GM18505 (cell line): ENCODE data around the gene EVI5.

Source experiments
- ATAC-seq: cut with Tn5 transposase; IDR thresholded peaks from one replicate; pipeline ENCODE4 v1.9.1; 2021; ENCODE audit not compliant: unreplicated experiment
- POLR2A ChIP-seq: IDR thresholded peaks from 4 replicates; pipeline ENCODE4 v1.6.1; 2011; ENCODE audit warnings: borderline replicate concordance; ENCODE audit not compliant: insufficient read depth, insufficient read length; ENCODE audit errors: extremely low read depth

Gene EVI5

DNA sequence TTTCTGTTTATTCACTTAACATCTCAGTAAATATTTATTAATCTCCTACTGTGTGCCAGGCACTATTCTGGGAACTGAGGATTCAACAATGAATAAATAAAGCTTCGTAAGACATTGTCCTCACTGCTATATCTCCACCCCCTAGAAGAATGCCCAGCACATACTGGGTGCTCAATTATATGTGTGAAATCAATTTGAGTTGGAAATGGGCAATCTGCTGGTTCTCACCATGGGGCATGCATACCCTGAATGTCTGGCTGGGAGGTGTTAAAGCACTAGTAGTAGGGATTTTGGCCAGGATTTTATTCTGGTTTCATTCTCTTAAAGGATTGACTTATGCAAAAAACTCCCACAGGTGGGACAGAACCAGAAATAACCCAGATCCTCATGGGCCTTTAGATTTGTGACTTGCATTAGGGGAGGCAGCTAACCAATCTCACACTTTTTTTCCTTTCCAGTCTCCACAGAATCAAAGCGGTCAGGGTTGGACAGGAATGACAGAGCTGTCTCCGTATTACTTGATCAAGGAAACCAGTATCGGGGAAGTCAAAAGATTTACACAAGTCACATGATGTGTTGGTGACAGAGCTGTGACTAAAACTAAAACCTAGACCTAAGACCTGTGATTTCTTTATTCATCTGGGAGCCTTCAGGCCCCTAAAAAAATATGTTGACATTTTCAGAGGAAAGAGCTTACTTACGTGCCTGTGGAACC is 311.0 kb downstream of the EVI5 start:
- ATAC-seq, result no peak
- no peak for TF ChIP-seq POLR2A

DNA sequence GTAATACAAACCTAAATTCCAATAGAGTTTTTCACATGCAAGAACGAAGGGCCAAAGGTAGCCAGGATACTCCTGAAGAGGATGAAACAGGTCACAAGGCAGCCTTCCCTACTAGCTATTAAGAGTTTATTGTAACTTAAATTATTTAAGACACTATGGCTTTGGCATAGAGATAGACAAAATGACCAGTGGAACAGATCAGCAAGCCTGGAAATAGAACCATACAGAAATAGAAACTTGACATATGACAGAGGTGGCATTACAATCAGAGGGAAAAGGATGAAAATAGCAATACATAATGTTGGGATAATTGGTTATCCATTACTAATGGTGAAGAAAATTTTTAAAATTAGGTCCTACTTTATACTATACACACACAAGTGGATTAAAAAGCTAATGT is 314.7 kb downstream of the EVI5 start:
- no peak for TF ChIP-seq POLR2A
- ATAC-seq, result no peak

DNA sequence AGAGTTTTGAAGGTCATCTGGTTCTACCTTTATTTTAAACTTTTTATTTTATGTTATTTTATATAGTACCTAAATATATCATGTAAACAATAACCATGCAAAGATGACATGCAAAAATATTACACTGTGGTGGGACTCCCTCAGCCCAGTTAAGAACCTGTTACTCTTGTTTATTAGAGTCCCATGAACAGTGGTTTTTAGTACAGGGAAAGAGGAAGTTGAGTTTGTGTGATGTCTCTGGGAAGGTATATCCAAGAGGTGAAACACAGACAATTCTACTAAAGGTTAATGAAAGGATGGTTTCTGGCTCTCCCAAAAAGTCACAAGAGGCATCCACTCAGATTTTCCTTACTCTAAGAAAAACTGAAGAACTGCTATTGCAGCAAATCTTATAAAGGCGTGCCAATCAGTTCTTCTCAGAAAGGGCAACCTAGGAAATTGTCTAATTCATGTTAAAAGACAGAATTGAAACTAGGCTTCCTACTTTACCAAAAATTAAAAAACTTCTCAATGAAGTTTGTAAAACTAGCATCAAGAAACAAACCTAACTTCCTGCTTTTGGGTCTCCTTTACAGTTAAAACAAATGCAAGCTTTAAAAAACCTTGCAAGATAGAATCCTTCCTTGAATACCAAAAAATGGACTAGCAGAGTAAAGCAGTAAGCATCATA is 318.1 kb downstream of the EVI5 start:
- TF ChIP-seq POLR2A, result no peak
- no peak for ATAC-seq

DNA sequence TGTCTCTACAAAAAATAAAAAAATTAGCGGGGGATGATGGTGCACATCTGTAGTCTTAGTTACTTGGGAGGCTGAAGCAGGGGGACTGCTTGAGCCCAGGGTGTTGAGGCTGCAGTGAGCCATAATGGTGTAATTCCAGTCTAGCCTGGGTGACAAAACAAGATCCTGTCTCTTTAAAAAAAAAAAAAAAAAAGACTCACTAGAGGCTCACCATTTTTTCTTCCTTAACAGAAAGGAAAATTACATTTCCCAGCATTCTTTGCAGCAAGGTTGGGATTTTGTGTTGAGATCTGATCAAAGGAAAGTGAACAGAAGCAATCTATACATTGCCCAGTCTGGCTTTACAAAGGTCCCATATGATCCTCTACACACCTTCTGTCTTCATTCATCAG is 319.7 kb downstream of the EVI5 start:
- no peak for TF ChIP-seq POLR2A
- no peak for ATAC-seq

DNA sequence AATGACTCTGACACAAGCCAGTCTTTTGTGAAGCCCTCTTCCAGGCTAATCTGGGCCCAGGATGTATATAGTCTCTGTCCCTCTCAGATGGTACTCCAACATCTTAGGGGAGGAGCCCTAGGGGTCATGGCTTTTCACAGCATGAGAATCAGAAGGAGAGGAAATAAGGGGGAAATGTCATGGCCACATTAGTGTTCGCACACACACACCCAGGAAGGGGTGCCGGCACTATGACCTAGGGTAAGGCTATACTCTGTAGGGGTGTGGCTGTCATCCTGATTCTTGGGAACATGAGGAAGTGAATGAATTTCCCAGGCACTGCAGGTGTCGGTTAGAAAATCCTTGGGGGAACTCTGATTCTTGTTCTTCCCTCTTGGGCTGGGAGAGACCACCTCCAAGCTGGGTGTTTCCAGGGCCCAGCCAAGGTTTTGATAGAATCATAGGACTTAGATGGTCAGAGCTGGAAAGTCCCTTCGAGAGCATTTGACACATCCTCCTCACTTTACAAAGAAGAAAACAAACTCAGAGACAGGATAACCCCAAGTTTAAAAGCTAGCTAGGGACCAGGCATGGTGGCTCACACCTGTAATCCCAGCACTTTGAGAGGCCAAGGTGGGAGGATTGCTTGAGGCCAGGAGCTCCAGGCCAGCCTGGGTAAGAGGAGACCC is 320.2 kb downstream of the EVI5 start:
- ATAC-seq, result no peak
- TF ChIP-seq POLR2A, result no peak

DNA sequence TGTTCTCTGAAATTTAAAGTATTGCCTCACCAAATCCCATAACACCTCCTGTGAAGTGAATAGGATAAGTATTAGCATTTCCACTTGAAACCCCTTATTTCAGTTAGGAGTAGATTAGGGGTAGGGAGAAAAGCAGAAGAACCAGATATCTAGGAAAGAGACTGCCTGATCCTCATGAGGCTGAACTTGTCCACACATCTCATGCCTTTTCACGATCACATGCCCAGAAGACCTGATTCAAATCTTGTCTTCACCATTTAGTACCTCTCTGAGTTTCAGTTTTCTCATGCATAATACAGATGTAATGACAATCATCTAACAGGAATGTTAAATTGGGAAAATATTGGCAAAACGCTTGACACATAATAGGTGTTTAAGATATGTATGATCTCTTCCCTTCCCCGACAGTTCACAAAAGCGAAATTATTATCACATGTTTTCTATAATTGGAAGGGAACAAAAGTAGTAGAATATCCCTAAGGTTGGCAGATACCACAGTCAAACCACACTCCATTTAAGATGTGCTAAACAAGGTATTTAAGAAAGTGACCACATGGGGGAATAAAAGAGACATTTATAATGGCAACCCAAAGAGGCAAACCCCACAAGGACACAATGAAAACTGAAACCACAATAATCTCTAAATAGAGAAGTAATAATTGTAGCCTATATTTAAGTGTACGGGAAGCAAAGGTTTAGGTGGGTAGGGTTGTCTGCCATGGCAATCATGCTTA is 323.4 kb downstream of the EVI5 start:
- no peak for TF ChIP-seq POLR2A

DNA sequence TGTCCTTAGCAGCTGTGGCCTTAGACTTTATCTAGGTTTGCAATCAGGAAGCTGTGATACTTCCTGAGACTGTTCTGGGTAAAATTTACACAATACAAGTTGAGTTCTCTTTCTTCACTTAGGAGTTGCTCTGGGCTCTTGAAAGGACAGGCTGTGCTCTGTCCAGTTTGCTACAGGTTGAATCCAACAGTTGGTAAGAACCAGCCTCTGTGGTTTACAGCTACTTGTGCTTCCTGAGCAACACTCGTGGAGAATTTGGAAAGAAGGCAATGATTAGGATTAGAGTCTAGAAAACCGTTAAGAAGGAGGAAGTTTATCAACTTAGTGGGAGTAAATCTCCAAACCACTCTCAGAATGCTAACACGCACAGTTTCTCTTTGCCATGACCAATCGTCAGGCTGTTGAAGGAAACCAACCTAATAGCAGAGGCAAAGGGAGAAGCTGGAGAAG is 325.0 kb downstream of the EVI5 start:
- TF ChIP-seq POLR2A, result no peak

More for the DNA sequence above, 323.4 kb downstream of the EVI5 start:
- peak; percentile 61 for ATAC-seq

More for the DNA sequence above, 325.0 kb downstream of the EVI5 start:
- ATAC-seq, result no peak
